H1 (cell line): ENCODE data around the gene TNP2. TPM values are rescaled to one million over a fixed set of nuclear protein-coding genes. Genes with fewer than 3 reads are reported as not detected.
A peak's percentile ranks its signal among the peaks of the same experiment; 100 is the strongest.

Source experiments
- ASH2L ChIP-seq: fragments of 200-600, 300-600 bp; sonication (generic); IDR thresholded peaks from one replicate; pipeline ENCODE4 v1.7.1; 2017; ENCODE audit warnings: low read length
- BCL11A ChIP-seq, 2 experiments: IDR thresholded peaks; one replicate each; pipeline ENCODE4 v1.6.1; 2011; ENCODE audit warnings: low read depth in 2 of 2, low read length in 2 of 2, mild to moderate bottlenecking in 2 of 2
- BRCA1 ChIP-seq: IDR thresholded peaks from 2 replicates; pipeline ENCODE4 v1.6.1; 2012; ENCODE audit warnings: low read depth, low read length, improper control_type of control experiment
- EP300 ChIP-seq, 2 experiments: IDR thresholded peaks; 1 replicate in 1 of 2; 2 replicates in 1 of 2; pipeline ENCODE4 v1.6.1; 2011 to 2012; ENCODE audit warnings: low read depth in 2 of 2, low read length in 2 of 2, mild to moderate bottlenecking in 2 of 2, borderline replicate concordance in 1 of 2, inconsistent platforms in 1 of 2, moderate library complexity in 1 of 2
- FOSL1 ChIP-seq: IDR thresholded peaks from 2 replicates; pipeline ENCODE4 v1.6.1; 2011; ENCODE audit warnings: mild to moderate bottlenecking, low read depth, low read length, moderate library complexity; ENCODE audit not compliant: insufficient read depth
- GABPA ChIP-seq: IDR thresholded peaks from 2 replicates; pipeline ENCODE4 v1.6.1; 2011; ENCODE audit warnings: mild to moderate bottlenecking, low read length, moderate library complexity, borderline replicate concordance; ENCODE audit not compliant: insufficient read depth
- KDM5A ChIP-seq: fragments of 200-600 bp; IDR thresholded peaks from 2 replicates; pipeline ENCODE4 v1.7.1; 2012; ENCODE audit warnings: mild to moderate bottlenecking, low read length, inconsistent platforms, mixed read lengths
- POLR2A ChIP-seq, 2 experiments: IDR thresholded peaks; 1 replicate in 1 of 2; 2 replicates in 1 of 2; pipeline ENCODE4 v1.6.1; 2011; ENCODE audit warnings: low read depth in 2 of 2, low read length in 2 of 2, mild to moderate bottlenecking in 2 of 2; ENCODE audit errors: control extremely low read depth in 1 of 2
- POU5F1 ChIP-seq: IDR thresholded peaks from 2 replicates; pipeline ENCODE4 v1.6.1; 2011; ENCODE audit warnings: low read depth, mild to moderate bottlenecking, low read length, moderate library complexity
- RAD21 ChIP-seq, 2 experiments: IDR thresholded peaks in 1 of 2; conservative IDR thresholded peaks in 1 of 2; 2 replicates each; pipeline ENCODE4 v1.6.1; 2011; ENCODE audit warnings: low read depth in 2 of 2, low read length in 2 of 2, improper control_type of control experiment in 1 of 2, inconsistent platforms in 1 of 2, mild to moderate bottlenecking in 1 of 2, moderate library complexity in 1 of 2
- RFX5 ChIP-seq: IDR thresholded peaks from 2 replicates; pipeline ENCODE4 v1.6.1; 2011; ENCODE audit warnings: low read depth, low read length, improper control_type of control experiment, borderline replicate concordance
- SP4 ChIP-seq: IDR thresholded peaks from 2 replicates; pipeline ENCODE4 v1.6.1; 2012; ENCODE audit warnings: low read length, inconsistent platforms
- SRF ChIP-seq: IDR thresholded peaks from 2 replicates; pipeline ENCODE4 v1.6.1; 2011; ENCODE audit warnings: mild to moderate bottlenecking, low read depth, low read length, moderate library complexity
- TAF1 ChIP-seq: IDR thresholded peaks from 2 replicates; pipeline ENCODE4 v1.6.1; 2011; ENCODE audit warnings: mild to moderate bottlenecking, low read depth, low read length
- TAF7 ChIP-seq: optimal IDR thresholded peaks from 2 replicates; pipeline ENCODE3; 2011; ENCODE audit warnings: low read depth, mild to moderate bottlenecking, inconsistent platforms, low read length, moderate library complexity, borderline replicate concordance
- polyA plus RNA-seq, 7 experiments: library from polyadenylated mRNA; depleted of rRNA in 3 of 7; stranded (reverse) in 5 of 7; unstranded in 2 of 7; fragments of >200 nt in 5 of 7; fragments of 200-250 nt in 2 of 7; gene quantifications; 1 replicate in 5 of 7; 2 replicates in 1 of 7; 4 replicates in 1 of 7; pipeline versions ENCODE4 v1.2.1 to v1.2.3, GENCODE V29; 2011 to 2013; ENCODE audit warnings: missing spikeins in 2 of 7, mixed read lengths in 2 of 7
- total RNA-seq: library from RNA; stranded (reverse); fragmentation: NEBNext Ultra II Directional; extraction: Animal tissue kit (Norgen Biotek cat#: 25700); gene quantifications from 2 replicates; pipeline ENCODE4 v1.2.1, GENCODE V29; 2021
- TF ChIP-seq, protein P1 (sequence below): IDR thresholded peaks from 2 replicates; pipeline ENCODE4 v1.6.1; 2012; ENCODE audit warnings: low read length, inconsistent platforms

TNP2 gene
- total and polyA plus RNA-seq, 2 of the 8 experiments (the other 6 are each of a cell fraction or from before 2014, with no cell fraction given): not detected

DNA sequence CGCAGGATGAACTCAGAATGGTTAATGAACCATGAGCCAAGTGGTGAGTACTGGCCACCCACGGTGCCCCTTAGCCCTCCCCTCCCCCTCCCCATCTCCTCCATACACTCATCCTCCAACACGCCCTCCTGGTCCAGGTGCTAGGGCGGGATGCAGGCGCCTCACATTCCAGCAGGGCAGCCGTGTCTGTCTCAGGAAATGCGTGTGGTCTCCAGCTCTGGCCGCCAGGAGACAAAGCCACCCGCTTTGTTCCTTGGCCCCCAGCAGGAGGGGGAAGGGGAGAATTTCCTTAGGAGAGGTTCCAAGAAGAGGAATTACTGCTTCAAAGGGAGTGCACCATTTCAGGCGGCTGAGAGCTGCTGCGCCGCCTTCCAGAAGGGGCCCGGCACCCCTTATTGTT is 46.4 kb upstream of the TNP2 start (continued):
- TF ChIP-seq, protein P1, sequence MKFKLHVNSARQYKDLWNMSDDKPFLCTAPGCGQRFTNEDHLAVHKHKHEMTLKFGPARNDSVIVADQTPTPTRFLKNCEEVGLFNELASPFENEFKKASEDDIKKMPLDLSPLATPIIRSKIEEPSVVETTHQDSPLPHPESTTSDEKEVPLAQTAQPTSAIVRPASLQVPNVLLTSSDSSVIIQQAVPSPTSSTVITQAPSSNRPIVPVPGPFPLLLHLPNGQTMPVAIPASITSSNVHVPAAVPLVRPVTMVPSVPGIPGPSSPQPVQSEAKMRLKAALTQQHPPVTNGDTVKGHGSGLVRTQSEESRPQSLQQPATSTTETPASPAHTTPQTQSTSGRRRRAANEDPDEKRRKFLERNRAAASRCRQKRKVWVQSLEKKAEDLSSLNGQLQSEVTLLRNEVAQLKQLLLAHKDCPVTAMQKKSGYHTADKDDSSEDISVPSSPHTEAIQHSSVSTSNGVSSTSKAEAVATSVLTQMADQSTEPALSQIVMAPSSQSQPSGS: no peak
- TF ChIP-seq KDM5A (no peak), TAF1 (no peak), RFX5 (no peak), GABPA (no peak), POU5F1 (no peak), EP300 (IDR thresholded peaks at IDR 0.05; ENCODE audit: borderline replicate concordance in 1 of 2, low read depth in 2 of 2, low read length in 2 of 2) (peak in 1 of 2 experiments; percentile 91; a peak in 2 of 3 replicates), FOSL1 (no peak), SP4 (no peak), BCL11A (IDR thresholded peaks at IDR 0.05; ENCODE audit: low read depth in 2 of 2, low read length in 2 of 2) (no peak), RAD21 (IDR thresholded peaks at IDR 0.05 in 1 of 2, conservative IDR thresholded peaks at IDR 0.05 in 1 of 2; ENCODE audit: low read depth in 2 of 2, low read length in 2 of 2) (peak; percentile 23 to 55; a peak in 3 of 4 replicates), POLR2A (IDR thresholded peaks at IDR 0.05; ENCODE audit: control extremely low read depth in 1 of 2, low read depth in 2 of 2, low read length in 2 of 2) (no peak; a peak in 1 of 3 replicates), TAF7 (no peak), ASH2L (peak; percentile 27), SRF (no peak), BRCA1 (no peak)
